GM19240 (cell line): Measurements from ENCODE around the gene SKI.
A peak's percentile ranks its signal among the peaks of the same experiment; 100 is the strongest.

ENCODE experiments used
- DNase-seq: peaks from one replicate; pipeline ENCODE4 v3.0.0; 2011; ENCODE audit warnings: low spot score; ENCODE audit not compliant: insufficient read length

The SKI gene

DNA sequence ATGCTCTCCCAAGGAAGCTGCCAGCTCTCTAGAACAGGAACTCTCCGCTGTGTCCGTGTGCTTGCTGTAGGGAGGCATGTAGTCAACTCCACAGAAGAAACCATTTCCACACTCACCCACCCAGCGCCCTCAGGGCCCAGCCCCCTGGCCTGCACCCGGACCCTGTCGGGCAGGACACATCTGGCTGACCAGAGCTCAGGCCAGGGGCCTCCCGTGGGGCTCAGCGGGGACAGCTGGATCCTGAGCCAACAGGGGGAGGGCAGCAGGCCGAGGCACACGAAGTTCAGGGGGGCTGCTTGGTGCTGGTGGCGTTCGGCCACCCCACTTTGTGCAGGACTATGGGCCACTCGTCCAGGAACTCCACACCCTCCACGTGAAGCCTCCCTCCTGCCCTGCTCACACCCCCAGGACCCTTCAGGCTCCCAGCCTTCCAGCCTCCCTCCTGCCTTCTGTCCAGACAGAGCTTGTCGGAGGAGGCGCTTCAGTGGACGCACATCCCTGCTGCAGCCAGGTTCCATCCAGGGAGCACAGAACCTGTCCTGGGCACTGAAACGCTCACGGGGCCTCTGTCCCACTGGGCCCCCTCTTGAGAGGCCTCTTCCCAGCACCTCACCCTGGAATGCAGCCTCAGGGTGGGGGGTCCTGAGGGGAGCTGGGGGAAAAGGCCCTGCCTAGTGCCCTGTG is 18.6 kb upstream of the SKI start:
- DNase-seq, result no peak

DNA sequence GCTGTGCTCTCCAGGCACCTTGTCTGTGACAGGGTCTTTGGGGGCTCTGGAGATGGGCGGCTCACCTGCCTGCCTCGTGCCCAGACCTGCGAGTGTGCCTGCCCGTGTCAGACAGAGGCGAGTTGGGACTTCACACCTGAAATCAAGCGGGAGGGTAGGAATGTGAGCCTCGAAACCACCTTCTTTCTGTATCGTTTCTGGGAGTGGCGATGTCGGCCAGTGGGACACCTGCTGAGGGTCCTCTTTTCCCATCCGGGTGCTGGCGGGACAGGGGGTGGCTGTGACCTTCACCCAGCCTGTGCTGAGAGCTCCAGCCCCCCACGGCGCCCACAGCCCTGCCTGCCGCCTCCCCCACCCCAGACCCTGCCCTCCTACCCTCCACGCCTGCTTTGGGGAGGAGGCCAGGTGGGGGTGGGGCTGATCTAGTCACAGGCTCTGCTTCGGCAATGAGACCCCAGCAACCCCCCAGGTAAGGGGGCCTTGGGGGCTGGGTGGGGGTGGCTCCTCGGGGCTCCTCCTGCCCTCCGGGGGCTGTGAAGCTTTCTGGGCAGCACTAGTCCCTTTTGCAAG is 17.9 kb upstream of the SKI start:
- DNase-seq, result no peak

DNA sequence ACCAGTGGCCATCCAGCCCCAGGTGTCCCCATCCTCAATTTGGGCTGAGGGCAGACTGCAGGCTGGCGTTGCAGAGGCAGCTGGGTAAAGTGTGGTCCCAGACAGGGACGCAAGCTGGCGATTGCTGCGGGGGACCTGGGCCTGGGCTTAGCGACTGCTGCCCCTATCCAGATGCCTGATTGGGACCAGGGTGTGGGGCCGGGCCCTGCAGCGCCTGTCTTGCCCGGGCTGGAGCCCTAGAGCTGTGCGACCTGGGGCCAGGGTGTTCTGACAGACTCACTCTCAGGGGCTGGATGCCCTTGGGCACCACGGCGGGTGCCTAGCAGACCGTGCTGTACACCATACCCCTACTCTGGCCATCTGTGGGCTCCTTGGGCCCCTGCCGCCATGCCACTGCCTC is 17.3 kb upstream of the SKI start:
- DNase-seq, result no peak

DNA sequence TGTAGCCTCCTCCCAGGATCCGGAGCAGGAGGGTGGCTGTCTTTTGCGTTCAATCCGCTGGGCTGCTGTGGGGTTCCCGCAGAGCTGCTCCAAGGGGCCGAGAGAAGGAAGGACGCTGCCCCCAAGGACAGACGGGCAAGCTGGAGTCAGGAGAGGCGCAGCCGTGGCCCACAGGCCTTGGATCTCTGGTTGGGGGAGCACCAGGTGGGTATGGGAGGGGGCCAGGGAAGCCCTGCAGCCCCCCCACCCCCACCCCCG is 15.9 kb upstream of the SKI start:
- no peak for DNase-seq

DNA sequence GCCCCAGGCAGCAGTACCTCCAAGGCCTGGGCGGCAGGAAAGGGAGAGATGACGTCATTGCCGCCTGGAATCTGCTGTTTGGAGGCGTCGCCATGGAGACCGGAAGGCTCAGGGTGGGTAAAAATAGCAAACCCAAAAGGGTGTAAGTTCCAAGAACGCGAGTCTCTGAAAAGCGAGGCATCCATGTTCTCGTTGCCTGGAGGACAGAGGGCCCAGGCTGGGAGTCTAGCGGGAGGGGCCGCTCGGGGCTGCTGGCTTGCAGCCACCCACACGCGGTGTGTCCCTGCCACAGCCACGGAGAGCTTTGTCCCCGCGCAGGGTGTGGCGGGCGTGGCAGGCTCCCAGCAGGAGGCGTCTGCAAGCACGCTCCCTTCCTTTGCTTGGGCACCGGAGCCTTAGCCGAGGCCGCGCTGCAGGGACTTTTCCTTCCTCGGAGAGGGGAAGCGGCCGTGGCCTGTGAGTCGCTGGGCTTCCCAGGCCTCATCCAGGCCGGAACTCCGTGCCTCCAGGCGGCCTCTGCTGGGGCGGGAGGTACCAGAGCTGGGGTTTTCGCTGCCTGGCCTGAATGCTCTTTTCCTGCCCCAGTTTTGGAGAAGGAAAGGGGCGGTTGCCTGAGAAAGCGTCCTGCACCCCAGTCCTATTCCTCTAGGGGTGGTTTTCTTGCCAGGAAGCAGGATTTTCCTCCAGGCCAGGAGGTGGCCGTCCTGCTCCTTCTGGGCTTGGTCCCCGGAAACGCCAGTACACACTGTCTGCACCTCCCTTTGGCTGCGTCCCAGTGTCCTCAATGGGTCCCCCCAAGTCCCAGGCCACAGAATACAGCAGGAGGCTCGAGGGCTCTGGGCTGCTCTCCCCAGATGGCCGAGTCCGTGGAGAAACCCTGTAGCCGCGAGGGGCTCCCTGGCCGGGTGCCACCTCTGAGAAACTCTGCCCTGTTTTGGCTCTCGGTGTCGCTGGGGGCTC is 15.3 kb upstream of the SKI start:
- DNase-seq, result no peak

DNA sequence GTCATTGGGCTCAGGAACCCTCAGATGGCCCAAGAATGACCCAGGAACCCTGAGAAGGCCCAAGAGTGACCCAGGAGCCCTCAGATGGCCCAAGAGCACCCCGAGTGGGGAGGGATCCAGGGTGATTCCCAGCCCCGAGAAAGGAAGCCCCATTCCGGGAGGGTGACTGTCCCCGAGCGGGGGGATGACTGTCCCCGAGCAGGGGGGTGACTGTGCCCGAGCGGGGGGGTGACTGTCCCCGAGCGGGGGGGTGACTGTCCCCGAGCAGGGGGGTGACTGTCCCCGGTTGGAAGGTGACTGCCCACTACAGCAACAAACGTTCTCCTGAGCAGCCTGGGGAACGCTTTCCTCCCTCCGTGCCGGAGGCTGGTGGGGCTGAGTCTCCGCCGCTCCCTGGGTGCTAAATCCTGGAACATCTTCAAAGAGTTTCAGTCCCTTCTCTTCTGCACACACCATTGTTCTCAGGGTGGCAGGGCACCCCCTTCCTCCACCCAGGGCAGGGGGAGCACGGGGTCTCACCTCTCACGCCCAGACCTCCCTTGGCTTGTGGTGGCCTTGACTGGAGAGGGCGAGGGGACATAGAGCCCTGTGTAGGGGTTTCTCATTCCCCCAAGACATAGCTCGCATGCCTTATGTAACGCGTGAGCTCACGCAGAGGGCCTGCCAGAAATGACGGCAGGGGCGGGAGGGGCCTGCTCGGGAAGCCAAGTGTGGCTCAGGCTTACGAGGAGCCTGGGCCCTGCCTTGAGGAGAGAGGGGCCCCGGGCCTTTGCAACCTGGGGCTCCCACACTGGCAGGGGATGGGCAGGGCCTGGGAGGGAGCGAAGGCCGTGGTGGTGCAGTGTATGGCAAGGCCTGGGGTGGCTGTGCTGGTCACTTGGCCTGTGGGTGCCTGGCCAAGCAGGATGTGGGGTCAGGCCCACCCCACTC is 14.3 kb upstream of the SKI start:
- DNase-seq, result no peak

DNA sequence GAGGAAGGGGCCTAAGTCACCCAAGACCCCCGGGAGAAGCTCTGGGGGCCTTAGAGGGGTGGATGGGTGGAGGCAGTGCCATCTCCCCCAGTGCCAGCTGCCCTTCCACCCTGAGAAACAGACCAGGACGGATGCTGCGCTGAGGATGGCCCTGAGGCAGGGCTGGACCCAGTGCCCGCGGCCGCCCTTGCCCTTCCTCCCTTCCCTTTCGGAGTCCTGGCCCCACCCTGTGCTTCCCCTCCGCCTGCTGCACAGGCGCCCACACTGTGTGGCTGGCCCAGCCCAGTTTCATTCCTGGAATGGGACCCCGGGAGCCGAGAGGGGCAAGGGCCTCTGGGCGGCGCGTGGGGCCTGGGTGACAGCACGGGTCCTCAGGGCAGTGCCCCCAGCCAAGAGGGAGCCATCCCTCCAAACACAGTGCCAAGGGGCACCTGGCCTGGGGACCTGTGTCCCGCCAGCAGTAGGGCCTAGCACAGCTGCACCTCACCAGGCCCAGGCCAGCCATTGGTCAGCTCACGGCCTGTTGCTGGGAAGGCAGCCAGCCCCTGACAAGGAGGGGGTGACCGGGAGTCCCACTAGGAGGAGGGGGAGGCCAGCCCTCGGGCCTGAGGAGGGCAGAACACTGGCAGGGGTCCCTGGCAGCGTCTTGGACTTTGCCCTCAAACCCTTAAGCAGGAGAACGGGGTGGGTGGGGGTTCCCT is 13.4 kb upstream of the SKI start:
- no peak for DNase-seq

DNA sequence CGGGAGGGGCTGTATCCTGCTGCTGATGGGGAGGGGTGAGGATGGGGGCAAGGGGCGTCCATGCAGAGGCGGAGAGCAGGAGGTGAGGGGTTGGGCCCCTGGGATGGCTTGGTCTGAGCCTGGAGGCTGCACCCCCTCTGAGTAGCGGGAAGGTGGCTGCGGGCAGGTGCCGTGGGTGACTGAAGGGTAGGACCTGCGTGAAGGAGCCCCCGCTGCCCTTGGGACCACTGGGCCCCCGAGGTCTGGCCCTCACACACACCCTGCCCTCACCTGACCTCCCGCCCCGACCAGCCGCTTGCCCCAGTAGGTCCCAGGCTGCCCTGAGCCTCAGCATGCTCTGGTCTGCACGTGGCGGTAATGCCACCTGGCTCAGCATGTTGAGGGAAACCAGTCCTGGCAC is 12.8 kb upstream of the SKI start:
- no peak for DNase-seq

DNA sequence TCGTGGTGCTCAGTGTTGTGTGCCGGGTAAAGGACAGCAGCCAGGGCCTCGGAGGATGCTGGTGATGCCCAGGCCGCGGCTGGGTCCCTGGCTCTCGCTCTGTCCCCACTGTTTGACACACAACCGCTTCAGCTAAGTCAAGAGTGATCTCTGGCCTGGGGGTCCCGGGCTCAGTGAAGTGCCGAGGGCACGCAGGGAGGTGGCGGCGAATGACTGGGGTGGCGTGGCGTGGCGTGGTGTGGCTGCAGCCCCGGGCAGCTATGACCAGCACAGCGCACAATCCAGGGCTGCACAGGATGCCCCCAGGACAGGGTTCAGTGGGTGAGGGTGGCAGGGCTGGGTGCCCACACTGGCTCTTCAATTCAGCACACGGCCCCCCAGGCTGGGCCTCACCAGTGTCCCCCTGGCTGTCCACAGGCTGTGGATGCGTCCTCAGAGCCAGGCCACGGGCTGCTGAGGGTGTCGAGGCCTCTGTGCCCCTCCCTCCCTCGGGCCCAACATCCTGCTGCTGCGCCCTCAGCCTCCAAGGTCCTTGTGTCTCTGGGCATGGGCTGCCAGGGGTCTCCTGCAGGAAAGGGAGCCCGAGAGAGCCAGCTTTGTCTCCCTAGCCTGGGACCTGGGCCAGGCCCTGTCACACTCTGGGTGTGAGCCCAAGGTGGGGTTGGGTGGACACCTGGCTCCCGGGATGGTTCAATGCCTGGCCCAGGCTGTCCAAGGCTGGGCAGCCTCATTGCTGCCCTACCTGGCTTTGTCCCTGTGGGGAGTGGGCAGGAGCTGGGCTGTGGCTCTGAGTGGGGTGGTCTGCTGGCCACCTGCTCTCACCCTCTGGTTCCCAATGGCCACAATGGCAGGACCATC is 12.0 kb upstream of the SKI start:
- DNase-seq, result no peak

DNA sequence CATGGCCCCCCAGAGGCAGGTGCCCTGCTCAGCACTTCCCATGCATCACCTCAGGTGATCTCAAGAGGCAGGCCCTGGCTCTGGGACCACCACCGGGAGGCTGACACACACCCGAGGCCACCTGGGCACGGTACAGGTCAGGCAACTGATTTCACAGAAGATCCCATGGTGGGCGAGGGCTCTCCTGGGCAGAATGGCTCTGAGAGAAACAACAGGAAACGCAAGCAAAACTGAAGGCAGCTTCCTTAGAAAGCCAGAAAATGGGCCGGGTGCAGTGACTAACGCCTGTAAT is 11.4 kb upstream of the SKI start:
- DNase-seq, result no peak

DNA sequence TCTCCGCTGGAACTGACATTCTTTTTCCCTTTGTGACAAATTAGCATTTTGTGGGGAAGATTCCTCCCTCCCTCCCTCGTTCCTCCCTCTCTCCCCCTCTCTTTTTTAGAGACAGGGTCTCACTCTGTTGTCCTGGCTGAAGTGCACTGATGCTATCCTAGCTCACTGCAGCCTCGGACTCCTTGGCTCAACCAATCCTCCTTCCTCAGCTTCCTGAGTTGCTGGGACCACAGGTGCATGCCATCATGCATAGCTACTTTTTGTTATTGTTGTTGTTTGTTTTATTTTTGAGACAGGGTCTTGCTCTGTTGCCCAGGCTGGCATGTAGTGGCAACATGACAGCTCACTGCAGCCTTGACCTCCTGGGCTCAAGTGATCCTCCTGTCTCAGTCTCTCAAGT is 6.8 kb upstream of the SKI start:
- no peak for DNase-seq

DNA sequence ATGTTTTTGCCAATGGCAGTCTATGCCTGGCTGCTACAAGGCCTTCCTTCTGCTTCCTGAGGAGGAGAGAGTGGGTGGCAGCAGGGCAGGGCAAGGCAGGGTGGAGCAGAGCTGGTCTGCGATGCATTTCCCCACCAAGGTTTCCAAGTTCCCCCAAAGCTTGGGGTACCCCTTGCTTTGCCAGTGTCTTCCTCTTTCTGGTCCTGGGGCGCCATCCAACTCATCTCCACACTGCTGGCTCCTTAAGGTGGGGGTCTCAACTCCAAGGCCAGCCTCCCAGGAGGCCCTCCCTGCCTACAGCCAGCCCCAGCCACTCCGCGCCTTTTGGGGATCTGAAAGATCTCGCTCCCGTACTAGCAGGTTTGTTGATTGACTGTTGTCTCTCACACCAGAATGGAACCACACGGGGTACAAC is 3.9 kb upstream of the SKI start:
- DNase-seq, result no peak

DNA sequence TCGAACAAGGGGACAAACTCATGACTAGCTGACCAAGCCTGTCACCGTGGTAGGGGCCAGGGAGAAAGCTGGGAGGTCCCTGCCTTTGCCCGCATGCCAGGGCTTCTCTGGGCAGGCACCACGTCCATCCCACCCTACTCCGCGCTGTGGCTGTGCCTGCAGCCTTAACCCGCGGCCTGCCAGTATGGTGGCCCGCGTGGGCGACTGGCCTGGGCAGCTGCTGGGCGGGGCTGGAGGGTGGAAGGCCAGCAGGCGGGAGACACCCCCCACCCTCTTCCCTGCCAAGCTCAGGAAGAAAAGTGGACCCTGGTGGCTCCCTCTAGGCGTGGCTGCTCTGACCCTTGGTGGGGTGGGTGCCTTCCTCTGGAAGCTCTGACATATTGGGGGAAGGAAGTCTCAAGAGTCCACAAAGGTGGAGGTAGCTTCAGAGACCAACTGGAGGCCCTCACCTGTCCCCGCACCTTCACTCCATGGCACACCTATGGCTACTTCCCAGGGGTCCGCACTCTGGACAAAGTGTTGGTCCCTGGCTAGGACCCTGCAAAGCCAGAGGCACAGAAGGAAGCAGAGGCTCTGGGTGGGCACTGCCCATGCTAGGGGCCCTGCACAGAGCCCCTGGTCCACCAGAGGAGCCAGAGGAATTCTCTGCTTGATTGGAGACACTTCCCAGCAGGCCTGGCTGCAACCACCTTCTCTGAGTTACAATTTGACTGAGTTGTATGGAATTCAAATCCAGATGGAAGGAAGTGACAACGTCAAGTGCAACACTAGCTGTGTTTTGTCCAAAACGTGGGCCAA is 3.3 kb upstream of the SKI start:
- DNase-seq, result no peak

DNA sequence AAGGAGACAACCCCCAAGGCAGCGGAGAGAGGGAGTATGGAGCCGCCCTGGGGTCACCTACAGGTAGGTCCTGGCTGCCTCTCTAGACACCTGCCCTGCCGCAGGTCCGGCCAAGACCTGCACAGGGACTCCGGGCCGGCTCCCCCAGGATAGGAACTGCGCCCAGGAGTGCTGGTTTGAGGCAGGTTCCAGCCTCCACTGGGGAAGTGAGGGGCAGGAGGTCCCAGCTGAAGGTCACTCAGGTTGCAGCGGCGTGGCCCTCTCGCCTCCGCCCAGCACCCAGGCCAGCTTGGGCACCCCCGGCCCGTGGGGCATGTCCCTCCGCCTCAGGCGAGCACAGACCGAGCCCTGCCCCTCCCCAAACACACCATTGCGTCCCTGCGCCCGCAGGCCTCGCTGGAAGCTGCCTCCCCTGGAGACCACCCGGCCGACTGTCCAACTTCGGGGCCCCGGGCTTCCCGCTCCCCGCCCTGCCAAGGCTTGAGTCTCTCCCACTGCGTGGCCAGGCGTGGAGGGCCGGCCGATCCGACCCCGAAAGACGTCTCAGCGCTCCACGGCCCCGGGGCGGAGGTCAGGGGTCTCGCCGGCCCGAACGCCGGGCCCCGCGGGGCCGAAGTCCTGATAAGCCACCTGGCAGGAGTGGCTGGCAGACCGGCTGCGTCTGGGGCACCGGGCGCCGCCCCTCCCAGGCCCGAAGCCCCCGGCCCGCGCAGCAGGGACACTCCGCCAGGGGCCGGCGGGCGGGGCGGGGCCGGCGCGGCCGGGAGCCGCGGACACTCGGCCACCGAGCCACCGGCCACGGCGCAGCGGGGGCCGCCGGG is 1.4 kb upstream of the SKI start:
- DNase-seq, result no peak

DNA sequence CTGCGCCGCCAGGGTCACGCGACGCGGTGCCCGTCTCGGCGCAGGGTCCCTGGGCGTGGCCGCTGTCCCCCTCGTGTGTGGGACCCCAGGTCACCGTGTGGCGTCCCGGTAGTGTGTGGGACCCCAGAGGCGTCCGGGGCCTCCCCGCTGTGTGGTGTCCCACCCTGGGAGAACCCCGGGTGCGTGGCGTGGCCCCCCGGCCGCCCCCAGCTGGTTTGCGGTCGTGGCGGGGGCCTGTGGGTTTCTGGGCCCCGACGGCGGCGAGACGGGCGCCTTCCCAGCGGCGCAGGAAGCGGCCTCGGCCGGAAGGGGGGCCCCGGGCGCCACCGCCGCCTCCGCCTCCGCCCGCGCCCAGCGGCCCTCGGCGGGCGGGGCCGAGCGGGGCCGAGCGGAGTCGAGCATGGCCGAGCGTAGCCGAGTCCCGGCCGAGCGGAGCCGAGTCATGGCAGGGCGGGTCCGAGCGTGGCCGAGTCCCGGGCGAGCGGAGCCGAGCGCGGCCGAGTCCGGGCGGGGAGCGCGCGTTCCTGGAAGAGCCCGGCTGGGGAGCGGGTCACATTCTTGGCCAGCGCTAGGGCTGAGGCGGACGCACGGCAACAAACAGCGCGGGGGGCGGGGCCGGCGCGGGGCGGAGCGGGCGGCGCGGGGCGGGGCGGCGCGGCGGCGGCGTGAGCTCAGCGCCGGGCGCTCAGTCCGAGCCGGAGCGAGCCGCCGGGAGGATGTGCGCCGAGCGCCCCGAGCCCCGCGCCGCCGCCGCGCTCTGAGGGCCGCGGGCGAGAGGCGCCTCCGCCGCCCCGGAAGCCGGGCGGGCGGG is 568 bp upstream of the SKI start:
- DNase-seq, result peak; percentile 100

DNA sequence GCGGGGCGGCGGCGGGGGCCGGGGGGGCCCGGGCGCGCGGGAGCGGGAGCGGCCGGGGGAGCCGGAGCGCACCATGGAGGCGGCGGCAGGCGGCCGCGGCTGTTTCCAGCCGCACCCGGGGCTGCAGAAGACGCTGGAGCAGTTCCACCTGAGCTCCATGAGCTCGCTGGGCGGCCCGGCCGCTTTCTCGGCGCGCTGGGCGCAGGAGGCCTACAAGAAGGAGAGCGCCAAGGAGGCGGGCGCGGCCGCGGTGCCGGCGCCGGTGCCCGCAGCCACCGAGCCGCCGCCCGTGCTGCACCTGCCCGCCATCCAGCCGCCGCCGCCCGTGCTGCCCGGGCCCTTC is 546 bp downstream of the SKI start:
- no peak for DNase-seq

DNA sequence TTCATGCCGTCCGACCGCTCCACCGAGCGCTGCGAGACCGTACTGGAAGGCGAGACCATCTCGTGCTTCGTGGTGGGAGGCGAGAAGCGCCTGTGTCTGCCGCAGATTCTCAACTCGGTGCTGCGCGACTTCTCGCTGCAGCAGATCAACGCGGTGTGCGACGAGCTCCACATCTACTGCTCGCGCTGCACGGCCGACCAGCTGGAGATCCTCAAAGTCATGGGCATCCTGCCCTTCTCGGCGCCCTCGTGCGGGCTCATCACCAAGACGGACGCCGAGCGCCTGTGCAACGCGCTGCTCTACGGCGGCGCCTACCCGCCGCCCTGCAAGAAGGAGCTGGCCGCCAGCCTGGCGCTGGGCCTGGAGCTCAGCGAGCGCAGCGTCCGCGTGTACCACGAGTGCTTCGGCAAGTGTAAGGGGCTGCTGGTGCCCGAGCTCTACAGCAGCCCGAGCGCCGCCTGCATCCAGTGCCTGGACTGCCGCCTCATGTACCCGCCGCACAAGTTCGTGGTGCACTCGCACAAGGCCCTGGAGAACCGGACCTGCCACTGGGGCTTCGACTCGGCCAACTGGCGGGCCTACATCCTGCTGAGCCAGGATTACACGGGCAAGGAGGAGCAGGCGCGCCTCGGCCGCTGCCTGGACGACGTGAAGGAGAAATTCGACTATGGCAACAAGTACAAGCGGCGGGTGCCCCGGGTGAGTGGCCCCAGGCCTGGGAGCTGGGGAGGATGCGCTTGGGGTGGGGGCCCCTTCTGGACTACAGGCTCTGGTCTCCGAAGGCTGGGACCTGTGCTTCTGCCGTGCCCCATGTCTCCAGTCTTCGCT is 1.1 kb downstream of the SKI start:
- peak; percentile 55 for DNase-seq
